Ovary (tissue), 3 donors: Measurements from ENCODE around the gene FAM210A.

Experiments
- CTCF ChIP-seq, 3 donors: fragments of 450-650 bp in 2 of 3; fragments of 200-600 bp in 1 of 3; IDR thresholded peaks; one replicate each; pipeline versions ENCODE4 v1.5.1 to v1.8.0; 2016 to 2022; ENCODE audit warnings: antibody characterized with exemption in 3 of 3, mild to moderate bottlenecking in 1 of 3
- POLR2A ChIP-seq: fragments of 450-650 bp; IDR thresholded peaks from one replicate; pipeline ENCODE4 v1.6.1; 2017; ENCODE audit warnings: antibody characterized with exemption, mild to moderate bottlenecking, moderate library complexity
- donor health status: DM: no; HTN: no; CAD: no.

- TF ChIP-seq POLR2A = no peak
- no peak for TF ChIP-seq CTCF (IDR thresholded peaks at IDR 0.05)
Observed at GRCh38 chr18:13688191-13689136, 37.9 kb downstream of the FAM210A start.
